Measurements from ENCODE around the gene PLXNA4.

PLXNA4 gene

GRCh38 chr7:132307465-132307864, 268.8 kb downstream of the PLXNA4 start:
- DNase-seq = peak in 1 of 3 experiments; percentile 50

GRCh38 chr7:132300599-132301277, 275.5 kb downstream of the PLXNA4 start:
- no peak for DNase-seq

GRCh38 chr7:132298790-132299189, 277.5 kb downstream of the PLXNA4 start:
- DNase-seq = no peak

DNA sequence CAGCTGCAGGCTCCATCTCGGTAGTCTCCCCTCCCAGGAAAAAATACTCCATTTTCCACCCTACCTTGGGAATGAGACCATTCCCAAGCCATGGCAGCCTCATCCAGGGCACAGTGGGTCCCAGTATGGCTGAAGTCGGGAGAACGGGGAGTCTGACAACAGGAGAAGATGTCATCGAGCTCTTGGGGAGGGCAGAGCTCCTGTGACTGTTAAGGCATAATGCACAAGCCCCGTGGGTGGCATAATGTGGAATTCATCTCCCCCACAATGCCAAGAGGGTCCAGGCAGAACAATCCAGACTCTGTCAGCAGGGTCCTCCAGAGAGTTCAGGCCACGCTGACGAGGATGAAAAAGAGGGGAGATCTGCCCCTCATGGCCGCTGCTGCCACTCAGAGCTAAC, 279.4 kb downstream of the PLXNA4 start:
- DNase-seq = no peak

GRCh38 chr7:132295175-132295574, 281.1 kb downstream of the PLXNA4 start:
- DNase-seq = no peak

DNA sequence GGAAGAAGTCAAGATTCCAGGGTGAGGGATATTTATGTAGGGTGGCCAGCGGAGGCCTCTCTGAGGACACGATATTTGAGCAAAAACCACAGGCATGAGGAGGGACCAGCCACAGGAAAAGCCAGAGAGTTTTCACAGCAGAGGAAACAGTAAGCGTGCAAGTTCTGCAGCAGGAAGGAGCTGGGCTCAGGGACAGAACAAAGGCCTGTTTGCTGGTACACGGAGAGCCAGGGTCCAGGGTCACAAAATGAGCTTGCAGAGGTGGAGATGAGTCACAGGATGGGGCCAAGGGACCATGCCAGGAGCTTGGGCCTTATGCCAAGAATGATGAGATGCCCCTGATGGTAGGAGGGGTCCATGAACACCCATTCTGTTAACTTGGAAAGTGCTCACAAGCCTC, 283.5 kb downstream of the PLXNA4 start:
- no peak for DNase-seq

GRCh38 chr7:132291481-132291880, 284.8 kb downstream of the PLXNA4 start:
- no peak for DNase-seq

DNA sequence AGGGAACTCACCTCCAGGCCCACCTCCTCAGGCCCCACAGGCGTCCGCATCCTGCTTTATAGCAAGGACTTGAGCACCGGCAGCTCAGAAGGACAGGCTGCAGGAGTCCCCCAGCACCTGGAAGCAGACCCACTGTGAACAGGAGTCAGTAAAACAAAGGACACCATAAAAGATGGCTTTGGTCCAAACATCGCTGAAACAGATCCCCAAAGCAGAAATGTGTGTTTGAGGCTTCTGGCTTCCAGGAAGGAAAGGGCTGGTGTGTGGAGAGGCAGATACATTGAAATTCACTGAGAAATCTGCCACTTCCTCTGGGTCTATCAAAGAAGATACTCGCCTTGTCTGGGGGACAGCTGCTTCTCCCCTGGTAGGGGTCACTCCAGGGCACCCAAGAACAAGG, 286.2 kb downstream of the PLXNA4 start:
- DNase-seq = peak in 1 of 3 experiments; percentile 18

DNA sequence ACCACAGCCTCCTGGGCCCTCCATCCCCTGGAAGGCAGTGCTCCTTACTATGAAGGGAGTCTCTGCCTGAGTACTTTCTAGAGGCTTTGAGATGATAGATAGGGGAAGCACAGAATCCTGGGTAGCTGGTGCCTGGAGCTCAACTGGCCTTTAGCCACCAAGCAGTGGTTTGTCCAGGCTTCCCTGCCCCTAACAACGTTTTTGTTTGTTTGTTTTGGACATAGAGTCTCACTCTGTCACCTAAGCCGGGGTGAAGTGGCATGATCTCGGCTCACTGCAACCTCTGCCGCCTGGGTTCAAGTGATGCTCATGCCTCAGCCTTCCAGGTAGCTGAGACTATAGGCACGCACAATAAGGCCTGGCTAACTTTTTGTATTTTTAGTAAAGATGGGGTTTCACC, 289.4 kb downstream of the PLXNA4 start:
- no peak for DNase-seq

DNA sequence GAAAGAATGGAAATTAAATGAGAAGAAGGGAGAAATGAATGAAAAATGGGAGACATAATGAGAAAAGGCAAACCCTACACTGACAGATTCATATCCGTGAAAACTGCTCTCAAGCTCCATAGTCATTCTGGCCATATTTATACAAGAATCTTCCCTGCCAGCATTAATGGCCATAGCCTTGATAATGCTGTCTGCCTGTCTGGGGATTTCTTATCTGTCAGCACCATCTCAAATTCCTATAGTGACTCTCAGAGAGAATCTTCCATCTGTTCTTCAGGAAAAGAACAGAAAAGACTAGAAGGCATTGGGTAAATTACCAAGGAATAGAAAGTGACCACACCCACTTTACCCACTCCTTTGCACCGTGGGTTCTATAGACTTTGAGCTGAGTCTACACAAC, 295.9 kb downstream of the PLXNA4 start:
- no peak for DNase-seq

DNA sequence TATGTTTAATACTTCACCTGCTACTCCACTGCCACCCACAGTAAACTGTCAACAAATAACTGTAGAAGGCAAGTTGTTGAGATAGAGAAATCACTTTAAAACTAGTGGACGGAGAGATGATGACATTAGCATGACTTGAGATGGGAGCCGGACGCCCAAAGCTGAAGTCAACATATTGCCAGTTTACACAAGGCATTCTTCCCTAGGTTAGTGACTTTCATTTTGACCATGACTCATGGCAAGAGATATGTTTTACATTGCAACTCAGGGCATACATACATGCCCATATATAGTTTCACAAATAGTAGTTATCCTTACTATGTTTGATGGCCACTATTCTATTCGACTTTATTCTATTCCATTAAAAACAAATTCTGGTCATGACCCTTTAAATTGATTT, 296.6 kb downstream of the PLXNA4 start:
- no peak for DNase-seq

DNA sequence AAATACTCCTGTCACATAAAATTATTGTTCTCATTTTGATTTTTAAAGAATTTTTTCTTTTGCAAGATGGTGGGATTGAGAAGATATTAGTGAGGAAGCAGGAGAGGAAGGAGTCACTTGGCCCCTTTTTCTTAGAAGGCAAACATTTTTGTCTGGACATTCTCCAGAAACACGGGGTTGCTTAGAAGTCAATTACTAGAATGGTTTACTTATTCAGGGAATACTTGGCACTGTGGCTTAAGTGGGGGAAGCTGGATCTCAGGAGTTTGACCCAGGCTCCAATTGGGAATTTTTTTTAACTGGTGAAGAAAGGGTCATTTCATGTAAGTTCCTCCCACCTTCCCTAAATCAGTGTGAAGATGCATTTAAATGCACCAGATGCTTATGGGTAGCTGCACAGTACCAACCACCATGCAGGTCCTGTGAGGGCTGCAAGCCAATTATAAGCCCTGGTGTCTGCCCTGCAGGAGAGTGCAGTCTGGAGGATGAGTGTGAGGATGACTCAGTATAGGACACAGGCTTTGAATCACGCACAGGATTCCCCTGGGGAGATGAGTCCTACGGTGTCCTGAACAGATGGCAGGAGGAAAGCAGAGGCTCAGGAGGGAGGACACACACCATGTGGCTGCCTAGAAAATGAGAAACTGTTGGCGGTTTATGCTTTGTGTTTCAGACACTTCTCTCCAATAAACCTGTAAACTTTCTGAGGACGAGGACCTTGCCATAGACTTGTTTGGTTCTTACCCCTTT, 299.1 kb downstream of the PLXNA4 start:
- no peak for DNase-seq

DNA sequence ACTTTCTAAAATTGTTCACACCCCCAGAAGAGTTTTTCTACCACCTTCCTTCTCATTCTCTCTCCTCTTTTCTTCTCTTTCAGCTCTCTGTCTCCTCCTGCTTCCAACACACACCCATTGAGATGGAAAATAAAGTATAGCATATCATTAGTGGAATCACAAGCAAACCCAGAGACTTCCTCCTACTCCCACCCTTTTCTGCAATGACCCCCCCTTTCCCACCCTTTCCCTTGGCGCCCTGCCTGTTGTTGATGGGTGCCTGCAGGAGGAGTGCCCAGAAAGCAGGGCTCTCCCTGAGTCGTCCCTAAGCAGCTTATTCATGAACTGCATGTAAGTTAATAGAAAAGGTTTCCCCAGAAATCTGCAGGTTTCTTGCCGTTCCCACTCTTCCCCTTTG, 300.0 kb downstream of the PLXNA4 start:
- peak in 1 of 3 experiments; percentile 21 for DNase-seq

DNA sequence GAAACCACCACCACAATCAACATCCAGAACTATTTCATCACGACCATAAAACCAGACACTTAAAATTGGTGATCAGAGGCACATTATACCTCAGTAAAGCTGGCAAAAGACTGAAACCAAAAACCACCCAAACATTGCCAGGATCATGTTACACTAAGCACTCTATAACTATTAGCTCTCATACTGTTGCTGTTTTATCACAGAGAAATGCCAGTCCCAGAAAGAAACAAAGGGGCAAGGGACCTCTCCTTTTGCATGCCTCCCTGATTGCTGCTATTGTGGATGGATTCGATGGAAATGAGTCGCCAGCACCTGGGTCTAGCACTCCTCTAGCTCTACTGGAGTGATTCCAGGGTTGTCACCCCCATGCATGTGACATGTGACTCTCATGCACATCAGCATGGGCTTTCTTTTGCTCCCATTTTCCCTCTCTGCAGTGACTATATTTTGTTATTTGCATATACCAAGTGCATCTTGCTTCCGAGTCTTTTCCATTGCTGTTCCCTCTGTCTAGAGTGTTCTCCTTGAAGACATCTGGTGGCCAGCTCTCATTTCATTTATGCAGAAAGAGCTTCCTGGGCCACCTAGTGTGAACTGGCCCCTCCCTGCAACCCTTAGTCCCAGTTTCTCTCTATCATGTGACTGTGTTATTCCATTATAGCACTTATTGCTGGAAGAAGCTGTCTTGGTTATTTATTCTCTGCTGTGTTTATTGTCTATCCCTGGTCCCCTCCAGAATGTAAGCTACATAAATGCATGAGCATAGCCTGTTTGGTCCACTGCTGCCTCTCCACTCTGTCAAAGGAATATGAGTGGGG, 300.6 kb downstream of the PLXNA4 start:
- DNase-seq = peak in 2 of 3 experiments; percentile 50 to 77

DNA sequence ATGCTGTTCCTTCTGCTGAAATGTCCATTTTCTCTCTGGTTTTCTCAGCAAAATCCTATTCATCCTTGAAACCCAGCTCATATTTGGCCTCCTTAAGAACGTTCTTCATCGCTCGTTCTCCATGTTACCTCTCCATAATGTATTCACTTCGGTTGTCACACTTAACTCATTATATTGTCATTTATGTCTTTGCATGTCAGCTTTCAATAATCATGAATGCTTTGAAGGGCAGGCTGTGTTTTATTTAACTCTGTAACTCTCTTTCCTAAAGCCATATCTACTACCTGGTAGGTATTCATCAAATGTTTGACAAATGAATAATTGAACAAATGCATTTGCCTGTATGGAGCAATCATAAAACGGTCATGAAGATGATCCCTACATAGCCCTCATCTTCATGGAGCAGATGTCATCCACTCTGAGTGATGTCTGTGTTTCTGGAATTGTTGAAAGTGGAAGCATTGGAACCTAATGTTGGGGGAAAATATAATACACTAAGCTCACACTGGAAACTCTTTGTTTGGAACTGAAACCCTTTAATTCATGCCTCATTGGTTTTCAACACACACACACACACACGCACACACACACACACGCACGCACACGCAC, 303.4 kb downstream of the PLXNA4 start:
- DNase-seq = no peak

GRCh38 chr7:132270517-132270916, 305.8 kb downstream of the PLXNA4 start:
- no peak for DNase-seq

DNA sequence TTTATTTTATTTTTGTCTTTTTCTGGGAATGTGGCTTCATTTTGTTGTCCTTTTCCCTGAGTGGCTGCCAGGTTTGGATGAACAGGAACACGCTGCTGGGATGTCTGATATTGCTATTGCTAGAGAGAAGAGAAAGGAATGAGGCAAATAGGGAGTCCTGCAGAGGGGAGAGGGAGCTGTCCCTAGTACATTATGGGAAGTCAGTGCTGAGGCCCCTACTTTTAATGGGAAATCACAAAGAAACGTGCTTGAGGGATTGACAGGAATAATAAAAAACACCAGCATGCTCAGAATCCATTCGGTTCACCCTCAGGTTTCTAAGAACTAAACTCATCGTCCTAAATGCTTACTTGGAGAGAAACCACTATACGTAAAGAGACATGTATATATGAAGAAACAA, 306.6 kb downstream of the PLXNA4 start:
- DNase-seq = no peak

- peak in 1 of 3 experiments; percentile 33 for DNase-seq
These were observed 313.1 kb downstream of the PLXNA4 start for GRCh38 chr7:132263151-132263550.

DNA sequence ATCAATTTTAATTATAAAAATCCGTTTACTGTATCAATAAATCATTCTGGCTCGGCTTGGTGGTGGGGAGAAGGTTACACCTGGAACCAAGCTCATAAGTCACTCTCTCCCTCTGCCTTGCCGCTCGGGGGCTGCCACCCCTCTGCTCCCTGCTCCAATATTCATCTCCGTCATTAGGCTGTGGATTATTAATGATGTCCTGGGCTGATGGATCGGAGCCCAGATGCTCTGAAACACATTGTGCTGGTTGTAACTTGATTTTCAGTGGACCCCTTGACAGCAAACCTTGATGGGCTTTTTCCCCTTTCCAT, 314.2 kb downstream of the PLXNA4 start:
- no peak for DNase-seq

DNA sequence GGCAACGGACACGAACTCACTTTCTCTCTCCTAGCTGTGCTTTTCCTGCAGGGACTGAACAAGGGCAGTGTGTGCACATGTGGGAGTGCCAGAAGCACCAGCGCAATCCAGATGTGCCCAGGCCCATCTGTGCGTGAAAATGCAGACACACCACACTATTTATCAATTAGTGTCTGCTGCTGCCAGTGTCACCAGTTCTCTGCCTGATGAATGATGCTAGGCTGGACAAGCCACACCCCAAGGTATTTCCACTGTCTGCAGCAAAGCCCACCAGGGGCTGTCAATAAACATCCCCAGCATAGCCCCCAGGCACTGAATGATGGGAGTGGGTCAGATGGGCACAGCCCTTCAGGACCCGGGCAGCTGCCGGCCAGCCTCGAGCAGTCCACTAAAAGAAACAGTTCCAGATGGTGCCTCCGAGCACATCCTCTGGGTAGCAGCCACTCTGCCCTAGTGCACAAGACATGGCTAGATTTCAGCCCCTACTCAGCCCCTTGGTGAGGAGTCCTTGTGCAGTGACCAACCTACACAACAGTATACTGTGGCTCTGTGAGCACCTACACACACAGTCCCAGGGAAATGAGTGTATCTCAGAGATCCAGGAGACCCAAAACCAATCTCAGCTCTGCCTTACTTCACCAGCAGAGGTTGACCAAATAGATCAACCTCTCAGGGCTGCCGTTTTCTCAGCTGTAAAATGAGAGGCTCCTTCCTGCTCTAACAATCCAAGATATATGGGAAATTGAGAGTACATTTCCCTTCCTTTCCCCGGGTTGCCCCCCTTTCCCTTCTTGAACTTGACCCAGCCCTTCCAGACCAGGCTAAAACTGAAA, 314.7 kb downstream of the PLXNA4 start:
- no peak for DNase-seq

DNA sequence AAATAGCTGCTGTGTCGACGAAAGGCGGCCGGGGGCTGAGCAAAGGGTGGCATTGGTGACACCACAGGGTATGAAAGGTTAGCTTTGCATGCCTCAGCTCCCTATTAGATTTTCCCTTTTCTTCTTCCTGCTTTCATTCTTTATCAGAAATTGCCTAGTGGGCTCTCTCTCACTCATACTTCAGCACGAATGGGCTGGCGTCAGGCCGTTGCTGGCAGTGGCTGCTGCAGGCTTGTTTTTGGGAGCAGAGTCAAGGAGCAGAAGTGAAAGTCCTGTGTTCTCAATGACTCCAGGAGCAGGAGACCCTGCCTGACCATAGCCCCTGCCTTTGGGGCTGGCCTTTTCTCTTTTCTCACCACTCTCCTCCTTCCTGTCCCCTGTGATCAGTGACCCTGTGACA, 318.0 kb downstream of the PLXNA4 start:
- DNase-seq = no peak

DNA sequence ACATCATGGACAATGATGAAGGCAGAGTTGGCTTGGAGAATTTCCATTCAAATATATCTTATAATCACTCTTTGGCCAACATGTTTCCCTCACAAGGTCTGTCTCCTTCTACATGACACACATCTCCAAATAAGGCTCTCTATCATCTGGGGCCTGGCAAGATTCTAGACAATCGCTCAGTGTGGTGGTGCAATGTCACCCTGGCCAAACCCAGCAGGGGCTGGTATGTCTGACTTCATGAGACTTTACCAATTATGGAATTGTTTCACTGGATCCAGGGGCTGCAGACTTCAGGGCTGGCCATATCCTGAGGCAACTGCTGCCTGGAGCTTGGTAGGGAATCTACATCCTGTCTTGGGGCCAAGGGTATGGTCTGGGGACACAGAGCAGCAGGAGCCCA, 319.0 kb downstream of the PLXNA4 start:
- DNase-seq = no peak

Measured in NCI-H1417 (cell line).